Measurements from ENCODE around the gene CASD1.

The CASD1 gene

DNA sequence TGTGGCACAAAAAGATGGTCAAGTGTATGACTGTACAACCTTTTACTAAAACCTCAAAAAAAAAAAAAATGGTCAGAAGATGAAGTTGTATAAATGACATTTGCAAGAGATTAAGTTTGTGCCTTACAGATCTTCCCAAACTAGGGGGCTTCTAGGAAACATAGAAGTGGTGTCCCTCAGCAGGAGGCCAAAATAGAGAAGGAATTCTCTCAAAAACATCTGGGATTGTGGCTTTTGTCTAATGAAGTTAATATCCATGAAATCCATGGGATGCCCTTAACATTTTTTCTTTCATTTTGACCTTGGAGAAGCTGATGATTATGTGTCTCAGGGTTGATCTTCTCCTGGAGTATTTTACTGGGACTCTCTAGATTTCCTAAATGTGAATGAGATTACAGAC lies 62.2 kb downstream of the CASD1 start:
- Histone ChIP-seq H3K4me3 (replicated peaks; ENCODE audit: low read depth, low read length) (no peak overlapping the region), H3K36me3 (ENCODE audit: control insufficient read depth, insufficient read depth, low read length) (no peaks in the 10 kb centered on the region), H3K27me3 (replicated peaks; ENCODE audit: control insufficient read depth, insufficient read depth, low read length) (no peaks in the 10 kb centered on the region)
- DNase-seq (ENCODE audit: extremely low read depth, insufficient read length), result no peak
- TF ChIP-seq, protein P1, sequence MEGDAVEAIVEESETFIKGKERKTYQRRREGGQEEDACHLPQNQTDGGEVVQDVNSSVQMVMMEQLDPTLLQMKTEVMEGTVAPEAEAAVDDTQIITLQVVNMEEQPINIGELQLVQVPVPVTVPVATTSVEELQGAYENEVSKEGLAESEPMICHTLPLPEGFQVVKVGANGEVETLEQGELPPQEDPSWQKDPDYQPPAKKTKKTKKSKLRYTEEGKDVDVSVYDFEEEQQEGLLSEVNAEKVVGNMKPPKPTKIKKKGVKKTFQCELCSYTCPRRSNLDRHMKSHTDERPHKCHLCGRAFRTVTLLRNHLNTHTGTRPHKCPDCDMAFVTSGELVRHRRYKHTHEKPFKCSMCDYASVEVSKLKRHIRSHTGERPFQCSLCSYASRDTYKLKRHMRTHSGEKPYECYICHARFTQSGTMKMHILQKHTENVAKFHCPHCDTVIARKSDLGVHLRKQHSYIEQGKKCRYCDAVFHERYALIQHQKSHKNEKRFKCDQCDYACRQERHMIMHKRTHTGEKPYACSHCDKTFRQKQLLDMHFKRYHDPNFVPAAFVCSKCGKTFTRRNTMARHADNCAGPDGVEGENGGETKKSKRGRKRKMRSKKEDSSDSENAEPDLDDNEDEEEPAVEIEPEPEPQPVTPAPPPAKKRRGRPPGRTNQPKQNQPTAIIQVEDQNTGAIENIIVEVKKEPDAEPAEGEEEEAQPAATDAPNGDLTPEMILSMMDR (IDR thresholded peaks at IDR 0.05; ENCODE audit: insufficient read depth, low read length, poor library complexity, severe bottlenecking), result no peak

DNA sequence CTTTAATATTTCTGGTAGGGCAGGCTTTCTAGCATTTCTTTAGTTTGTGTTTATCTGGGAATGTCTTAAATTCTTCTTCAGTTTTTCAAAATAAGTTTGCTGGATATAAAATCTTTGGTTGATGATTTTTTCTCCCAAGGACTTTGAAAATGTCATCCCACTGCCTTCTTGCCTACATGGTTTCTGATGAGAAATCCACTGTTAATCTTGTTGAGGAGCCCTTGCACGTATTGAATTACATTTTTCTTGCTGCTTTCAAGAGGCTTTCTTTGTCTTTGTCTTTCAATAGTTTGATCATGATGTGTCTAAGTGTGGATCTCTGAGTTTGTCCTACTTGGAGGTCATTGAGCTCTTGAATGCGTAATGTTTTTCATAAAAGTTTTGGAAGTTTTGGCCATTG lies 66.0 kb downstream of the CASD1 start:
- Histone ChIP-seq H3K36me3 (ENCODE audit: control insufficient read depth, insufficient read depth, low read length) (no peaks in the 10 kb centered on the region), H3K4me3 (replicated peaks; ENCODE audit: low read depth, low read length) (no peak overlapping the region), H3K27me3 (replicated peaks; ENCODE audit: control insufficient read depth, insufficient read depth, low read length) (no peaks in the 10 kb centered on the region)
- TF ChIP-seq, protein P1 (IDR thresholded peaks at IDR 0.05; ENCODE audit: insufficient read depth, low read length, poor library complexity, severe bottlenecking), result no peak
- DNase-seq (ENCODE audit: extremely low read depth, insufficient read length), result no peak

DNA sequence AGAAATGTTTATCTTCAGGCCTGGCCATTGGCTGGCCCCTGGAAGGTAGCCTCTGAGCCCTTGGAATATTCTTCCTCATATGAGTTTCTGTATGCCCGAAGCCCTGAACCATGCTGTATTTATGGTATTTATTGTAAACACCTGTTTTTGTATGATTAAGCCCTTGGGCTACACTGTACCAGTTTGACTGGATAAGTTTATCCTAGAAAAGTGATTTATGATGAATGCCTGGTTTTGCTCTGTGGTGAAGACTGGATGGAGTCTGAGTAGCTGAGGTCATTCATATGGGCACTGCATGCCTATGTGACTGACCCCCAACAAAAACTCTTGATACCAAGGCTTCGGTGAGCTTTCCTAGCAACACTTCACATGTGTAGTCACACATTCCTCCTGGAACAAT lies 66.7 kb downstream of the CASD1 start:
- H3K27me3 ChIP-seq (replicated peaks; ENCODE audit: control insufficient read depth, insufficient read depth, low read length), result no peaks in the 10 kb centered on the region
- H3K4me3 ChIP-seq (replicated peaks; ENCODE audit: low read depth, low read length), result no peak overlapping the region
- H3K36me3 ChIP-seq (ENCODE audit: control insufficient read depth, insufficient read depth, low read length), result no peaks in the 10 kb centered on the region
- TF ChIP-seq, protein P1 (IDR thresholded peaks at IDR 0.05; ENCODE audit: insufficient read depth, low read length, poor library complexity, severe bottlenecking), result no peak
- DNase-seq (ENCODE audit: extremely low read depth, insufficient read length), result no peak

DNA sequence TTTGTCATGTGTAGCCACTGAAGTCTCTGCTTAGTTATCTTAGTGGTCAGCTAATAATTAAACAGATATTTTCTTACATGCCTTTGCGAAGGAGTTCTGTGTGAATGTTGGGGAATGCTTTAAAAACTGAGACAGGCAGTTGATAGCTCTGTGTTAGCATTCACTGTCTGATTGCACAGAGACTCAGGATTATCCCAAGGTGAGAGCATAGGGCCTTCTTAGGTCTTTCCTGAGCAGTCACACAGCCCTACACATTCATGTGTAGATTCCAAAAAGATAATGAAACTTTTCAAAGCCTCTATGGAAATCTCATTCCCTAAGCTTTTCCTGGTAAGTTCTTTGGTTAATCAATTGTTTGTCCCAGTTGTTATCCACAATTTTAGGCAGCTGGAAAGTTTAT lies 67.7 kb downstream of the CASD1 start:
- Histone ChIP-seq H3K4me3 (replicated peaks; ENCODE audit: low read depth, low read length) (no peak overlapping the region), H3K27me3 (replicated peaks; ENCODE audit: control insufficient read depth, insufficient read depth, low read length) (no peaks in the 10 kb centered on the region), H3K36me3 (ENCODE audit: control insufficient read depth, insufficient read depth, low read length) (no peaks in the 10 kb centered on the region; the same call in 1 of the 2 replicates)
- TF ChIP-seq, protein P1 (IDR thresholded peaks at IDR 0.05; ENCODE audit: insufficient read depth, low read length, poor library complexity, severe bottlenecking), result no peak
- no peak for DNase-seq (ENCODE audit: extremely low read depth, insufficient read length)

DNA sequence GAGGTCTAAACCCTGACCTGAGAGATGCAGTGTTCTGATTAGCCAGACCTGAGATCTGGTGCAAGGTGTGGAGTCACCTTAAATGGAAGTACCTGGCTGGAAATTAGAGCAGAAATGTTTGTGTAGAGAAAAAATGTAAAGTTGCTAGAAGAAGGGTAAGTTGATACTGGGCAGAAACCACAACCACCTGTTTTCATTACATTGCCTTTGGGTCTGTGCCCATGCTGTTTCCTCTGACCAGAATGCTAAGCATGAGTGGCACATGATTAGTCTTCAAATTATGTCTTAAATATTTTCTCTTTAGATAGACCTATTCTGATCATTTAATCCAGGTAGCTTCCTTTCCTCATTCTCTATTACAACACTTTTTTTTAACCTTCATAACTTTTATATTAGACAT lies 69.0 kb downstream of the CASD1 start:
- Histone ChIP-seq H3K4me3 (replicated peaks; ENCODE audit: low read depth, low read length) (no peak overlapping the region), H3K27me3 (replicated peaks; ENCODE audit: control insufficient read depth, insufficient read depth, low read length) (no peaks in the 10 kb centered on the region), H3K36me3 (ENCODE audit: control insufficient read depth, insufficient read depth, low read length) (no peaks in the 10 kb centered on the region; the same call in 1 of the 2 replicates)
- no peak for DNase-seq (ENCODE audit: extremely low read depth, insufficient read length)
- TF ChIP-seq, protein P1 (IDR thresholded peaks at IDR 0.05; ENCODE audit: insufficient read depth, low read length, poor library complexity, severe bottlenecking), result no peak

DNA sequence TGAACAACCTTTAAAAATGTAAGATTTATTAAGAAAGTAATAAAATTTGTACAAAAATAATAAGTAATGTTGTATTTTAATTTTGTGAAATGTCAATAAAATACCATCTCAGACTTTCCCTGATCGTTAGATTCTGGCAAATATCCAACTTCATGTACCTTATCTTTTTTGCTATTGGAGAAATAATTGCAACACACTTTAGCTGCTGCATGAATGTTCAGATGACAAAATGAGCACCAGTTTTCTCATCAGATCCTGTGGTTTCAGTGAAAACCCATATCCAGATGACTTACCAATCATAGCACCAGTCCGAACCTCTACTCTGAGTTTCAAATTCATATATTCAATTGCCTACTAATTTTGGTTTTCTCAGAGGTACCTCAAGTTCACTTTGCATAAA lies 69.9 kb downstream of the CASD1 start:
- no peak for DNase-seq (ENCODE audit: extremely low read depth, insufficient read length)
- Histone ChIP-seq H3K36me3 (ENCODE audit: control insufficient read depth, insufficient read depth, low read length) (no peaks in the 10 kb centered on the region; the same call in 1 of the 2 replicates), H3K4me3 (replicated peaks; ENCODE audit: low read depth, low read length) (no peak overlapping the region), H3K27me3 (replicated peaks; ENCODE audit: control insufficient read depth, insufficient read depth, low read length) (no peaks in the 10 kb centered on the region)
- TF ChIP-seq, protein P1 (IDR thresholded peaks at IDR 0.05; ENCODE audit: insufficient read depth, low read length, poor library complexity, severe bottlenecking), result no peak

All from GM06990 (cell line).